Measurements from ENCODE around the gene PRRC2B.

DNA sequence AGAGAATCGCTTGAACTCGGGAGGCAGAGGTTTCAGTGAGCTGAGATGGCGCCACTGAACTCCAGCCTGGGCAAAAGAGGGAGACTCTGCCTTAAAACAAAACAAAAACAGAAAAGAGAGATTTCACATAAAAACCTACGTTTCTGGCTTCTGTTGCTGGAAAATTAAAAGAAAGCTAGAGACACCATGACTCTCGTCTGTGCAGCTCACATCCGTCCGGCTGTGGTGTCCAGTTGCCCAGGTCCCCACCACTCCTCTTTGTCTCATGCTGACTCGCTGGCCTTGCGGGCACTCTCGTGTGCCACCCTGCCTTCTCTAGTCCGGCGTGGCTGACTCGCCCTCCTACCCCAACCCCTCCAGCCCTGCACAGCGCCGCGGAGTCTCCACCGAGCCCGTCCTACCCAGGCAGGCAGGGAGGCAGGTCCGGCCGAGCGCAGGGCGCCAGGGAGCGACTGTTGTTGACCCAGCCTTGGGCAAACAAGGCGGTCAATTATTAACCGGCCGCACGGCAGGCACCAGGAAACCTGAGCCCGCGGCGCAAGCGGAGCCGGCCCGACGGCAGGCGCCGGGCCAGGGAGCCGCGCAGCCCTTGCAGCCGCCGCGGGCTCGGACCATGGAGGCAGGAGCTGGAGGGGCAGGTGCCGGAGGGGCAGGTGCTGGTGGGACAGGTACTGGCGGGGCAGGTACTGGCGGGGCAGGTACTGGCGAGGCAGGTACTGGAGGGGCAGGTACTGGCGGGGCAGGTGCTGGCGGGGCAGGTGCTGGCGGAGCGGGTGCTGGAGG lies 151.3 kb downstream of the PRRC2B start, which contains the start of gene PRRT1B:
- TF ChIP-seq, protein P1, sequence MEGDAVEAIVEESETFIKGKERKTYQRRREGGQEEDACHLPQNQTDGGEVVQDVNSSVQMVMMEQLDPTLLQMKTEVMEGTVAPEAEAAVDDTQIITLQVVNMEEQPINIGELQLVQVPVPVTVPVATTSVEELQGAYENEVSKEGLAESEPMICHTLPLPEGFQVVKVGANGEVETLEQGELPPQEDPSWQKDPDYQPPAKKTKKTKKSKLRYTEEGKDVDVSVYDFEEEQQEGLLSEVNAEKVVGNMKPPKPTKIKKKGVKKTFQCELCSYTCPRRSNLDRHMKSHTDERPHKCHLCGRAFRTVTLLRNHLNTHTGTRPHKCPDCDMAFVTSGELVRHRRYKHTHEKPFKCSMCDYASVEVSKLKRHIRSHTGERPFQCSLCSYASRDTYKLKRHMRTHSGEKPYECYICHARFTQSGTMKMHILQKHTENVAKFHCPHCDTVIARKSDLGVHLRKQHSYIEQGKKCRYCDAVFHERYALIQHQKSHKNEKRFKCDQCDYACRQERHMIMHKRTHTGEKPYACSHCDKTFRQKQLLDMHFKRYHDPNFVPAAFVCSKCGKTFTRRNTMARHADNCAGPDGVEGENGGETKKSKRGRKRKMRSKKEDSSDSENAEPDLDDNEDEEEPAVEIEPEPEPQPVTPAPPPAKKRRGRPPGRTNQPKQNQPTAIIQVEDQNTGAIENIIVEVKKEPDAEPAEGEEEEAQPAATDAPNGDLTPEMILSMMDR (IDR thresholded peaks at IDR 0.05) = no peak
- TF ChIP-seq POLR2A (IDR thresholded peaks at IDR 0.05) = no peak
